AG20443 (cell line): ENCODE measurements around the gene GNPDA2.
A peak's percentile ranks its signal among the peaks of the same experiment; 100 is the strongest.

Experiments
- DNase-seq: peaks from one replicate; pipeline ENCODE4 v3.0.0; 2012; ENCODE audit warnings: low spot score, mixed read lengths

Gene GNPDA2

GRCh38 chr4:44678094-44679041 lies 48.0 kb downstream of the GNPDA2 start, which contains the start of gene GUF1:
Gene GUF1, plus strand, starts transcription at chr4:44678420. Its CDS starts 203 bp downstream, at chr4:44678623.
- DNase-seq = peak; percentile 95

- no peak for DNase-seq
These were observed 51.0 kb downstream of the GNPDA2 start for GRCh38 chr4:44675366-44675765.

GRCh38 chr4:44674471-44674870 lies 51.9 kb downstream of the GNPDA2 start:
- DNase-seq = no peak

GRCh38 chr4:44671636-44672035 lies 54.7 kb downstream of the GNPDA2 start:
- no peak for DNase-seq

- DNase-seq = no peak
These were observed 55.7 kb downstream of the GNPDA2 start for GRCh38 chr4:44670506-44671199.

- no peak for DNase-seq
These were observed 57.8 kb downstream of the GNPDA2 start for GRCh38 chr4:44668526-44668925.

GRCh38 chr4:44663539-44664263 lies 62.7 kb downstream of the GNPDA2 start:
- DNase-seq = no peak

GRCh38 chr4:44662623-44663005 lies 63.7 kb downstream of the GNPDA2 start:
- no peak for DNase-seq

- no peak for DNase-seq
These were observed 64.3 kb downstream of the GNPDA2 start for GRCh38 chr4:44661940-44662622.

- DNase-seq = no peak
These were observed 66.0 kb downstream of the GNPDA2 start for GRCh38 chr4:44660396-44660795.

GRCh38 chr4:44652002-44652401 lies 74.4 kb downstream of the GNPDA2 start:
- DNase-seq = no peak
